ENCODE measurements around the gene SYNPO2. TPM values are rescaled to one million over a fixed set of nuclear protein-coding genes. Genes with fewer than 3 reads are reported as not detected.

Gene SYNPO2
- polyA plus RNA-seq, 3 donors, result 17.6 to 21.9 (median 18.1) TPM

DNA sequence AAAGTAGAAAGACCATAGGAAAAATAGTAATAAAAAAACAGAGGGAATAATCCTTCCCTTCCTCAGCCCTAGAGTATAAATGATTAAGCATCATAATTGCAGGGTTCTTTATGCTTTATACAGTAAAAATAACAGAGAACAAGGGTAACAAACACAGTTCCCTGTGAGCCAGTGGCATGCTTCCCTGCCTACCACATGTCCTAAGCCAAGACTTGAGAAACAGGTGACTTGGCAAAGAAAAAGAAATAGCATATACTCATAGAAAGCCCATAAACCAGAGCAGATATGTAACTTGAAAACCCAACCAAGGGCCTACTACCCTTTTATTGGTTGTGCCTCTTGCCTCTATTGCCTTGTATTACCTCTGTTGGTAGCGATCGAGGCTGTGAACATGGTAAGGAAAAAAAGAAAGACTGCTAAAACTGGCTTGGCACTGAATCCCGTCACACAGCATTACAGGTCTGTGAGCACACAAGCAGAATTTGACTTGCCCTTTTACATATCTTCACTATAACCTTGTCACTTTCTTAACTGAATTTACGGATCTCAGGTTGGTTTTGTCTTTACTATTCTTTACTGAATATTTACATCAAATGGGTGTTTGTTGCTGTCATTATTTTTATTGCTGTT, 216.1 kb downstream of the SYNPO2 start:
- DNase-seq (ENCODE audit: low read depth in 3 of 3, low spot score in 2 of 3), result no peak

DNA sequence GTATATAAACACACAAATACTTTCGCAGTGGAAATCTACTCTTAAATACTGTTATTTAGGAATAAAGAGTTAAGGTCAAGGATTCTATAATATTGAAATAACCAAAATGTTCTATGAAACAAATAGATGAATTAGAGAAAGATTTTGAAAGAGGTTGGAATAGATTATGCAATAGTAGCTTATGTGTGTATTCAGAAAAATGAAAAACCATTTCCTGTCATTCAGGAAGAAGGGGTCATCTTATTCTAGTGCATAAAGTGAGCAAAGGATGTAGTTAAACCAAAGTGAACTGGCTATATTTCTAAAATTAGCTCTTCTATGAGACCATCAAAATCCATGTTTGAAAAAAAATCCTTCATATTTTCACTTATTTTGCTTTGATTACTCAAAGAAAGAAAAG, 217.0 kb downstream of the SYNPO2 start:
- DNase-seq (ENCODE audit: low read depth in 3 of 3, low spot score in 2 of 3), result no peak

DNA sequence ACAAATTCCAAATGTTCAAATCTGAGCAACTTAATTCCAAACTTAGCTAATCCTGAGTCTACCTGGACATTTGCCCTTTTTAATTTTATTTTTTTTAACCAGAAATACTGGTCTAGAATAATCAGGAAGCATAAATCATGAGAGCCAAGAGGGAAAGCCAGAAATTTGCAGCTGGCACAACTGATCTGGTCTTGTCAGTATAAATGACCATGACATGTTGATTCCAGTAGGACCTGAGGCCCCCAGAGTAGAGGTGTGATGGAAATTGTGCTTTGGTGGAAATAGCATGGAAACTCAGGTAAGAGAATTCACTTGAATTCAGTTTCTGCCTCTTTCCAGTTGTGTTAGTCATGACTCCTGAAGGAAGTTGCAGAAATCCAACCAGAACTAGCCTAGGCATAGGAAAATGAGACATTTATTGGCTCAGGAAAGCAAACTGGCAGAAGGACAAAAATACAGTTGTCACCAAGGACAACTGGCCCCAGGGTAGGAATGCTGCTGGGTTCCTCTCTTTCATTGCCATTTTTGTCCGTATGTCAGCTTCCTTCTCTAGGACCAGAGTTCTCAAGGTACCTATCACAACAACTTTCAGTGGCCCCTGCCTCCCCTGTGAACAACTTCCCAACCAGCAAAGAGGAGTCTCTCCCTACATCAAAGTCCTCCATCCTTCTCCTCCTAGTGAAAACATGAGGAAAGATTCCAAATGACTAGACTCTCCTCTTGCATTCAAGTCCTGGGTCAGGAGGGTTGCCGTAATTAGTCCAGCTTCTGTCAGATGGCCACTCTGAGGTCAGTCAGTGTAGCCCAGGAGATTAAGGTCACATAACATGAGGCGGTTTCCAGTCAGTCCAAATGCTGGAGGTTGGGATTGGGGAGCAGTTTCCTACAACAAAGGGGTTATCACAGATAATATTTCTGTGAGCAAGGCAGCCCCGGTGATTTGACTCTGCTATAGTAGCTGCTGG, 217.7 kb downstream of the SYNPO2 start:
- no peak for DNase-seq (ENCODE audit: low read depth in 3 of 3, low spot score in 2 of 3)

- no peak for DNase-seq (ENCODE audit: low read depth in 3 of 3, low spot score in 2 of 3)
Measured at GRCh38 chr4:119110121-119110520, 221.5 kb downstream of the SYNPO2 start.

Other genes starting within 250 kb of the SYNPO2 start
- gene METTL14, start 203.5 kb upstream of the SYNPO2 start, polyA plus RNA-seq (ENCODE audit: insufficient read length in 3 of 3), result 10 to 100 TPM; 66.8 to 73.8 (median 67.7) TPM
- gene SEC24D, start 52.7 kb upstream of the SYNPO2 start, polyA plus RNA-seq (ENCODE audit: insufficient read length in 3 of 3), result 10 to 100 TPM; 41.3 to 43.0 (median 42.0) TPM
- gene MYOZ2, start 247.0 kb downstream of the SYNPO2 start, polyA plus RNA-seq (ENCODE audit: insufficient read length in 3 of 3), result under 1 TPM; 0.31 to 0.55 (median 0.53) TPM